Skeletal muscle tissue (tissue), 4 donors: ENCODE data around the gene MS4A4A. TPM values are rescaled to one million over a fixed set of nuclear protein-coding genes. Genes with fewer than 3 reads are reported as not detected.
"Not testable (repeated sequence)": the region's sequence is repeated elsewhere in the genome, so short reads cannot be mapped to it uniquely, and the experiment has no call there.

Experiments
- H3K27ac ChIP-seq: one replicate; pipeline ENCODE4 v1.7.0; 2013; ENCODE audit warnings: mild to moderate bottlenecking, low read depth, low read length, inconsistent platforms
- H3K27me3 ChIP-seq, 3 donors: one replicate each; pipeline ENCODE4 v1.7.0; 2013; ENCODE audit warnings: low read length in 3 of 3; ENCODE audit not compliant: control insufficient read depth in 3 of 3, insufficient read depth in 3 of 3
- H3K36me3 ChIP-seq, 3 donors: one replicate each; pipeline ENCODE4 v1.7.0; 2013; ENCODE audit warnings: low read length in 3 of 3; ENCODE audit not compliant: control insufficient read depth in 3 of 3, insufficient read depth in 3 of 3
- H3K4me1 ChIP-seq, 3 donors: one replicate each; pipeline ENCODE4 v1.7.0; 2013; ENCODE audit warnings: low read length in 3 of 3, mild to moderate bottlenecking in 3 of 3; ENCODE audit not compliant: control insufficient read depth in 3 of 3, insufficient read depth in 3 of 3
- H3K4me3 ChIP-seq, 3 donors: one replicate each; pipeline ENCODE4 v1.7.0; 2013; ENCODE audit warnings: low read length in 3 of 3
- H3K9ac ChIP-seq, 3 donors: one replicate each; pipeline ENCODE4 v1.7.0; 2013; ENCODE audit warnings: low read length in 3 of 3, mild to moderate bottlenecking in 3 of 3, moderate library complexity in 2 of 3, low read depth in 1 of 3
- H3K9me3 ChIP-seq, 3 donors: one replicate each; pipeline ENCODE4 v1.7.0; 2013; ENCODE audit warnings: low read length in 3 of 3; ENCODE audit not compliant: control insufficient read depth in 3 of 3
- total RNA-seq: library from RNA; depleted of rRNA; stranded (reverse); fragments of >200 nt; gene quantifications from one replicate; pipeline ENCODE4 v1.2.3, GENCODE V29; 2014
- donor health status: Osteomylitis.

The MS4A4A gene
- total RNA-seq, 1 donor from 2014 or later, result 11.5 TPM

GRCh38 chr11:60261014-60261413 lies 19.5 kb upstream of the MS4A4A start:
- H3K9me3 ChIP-seq, result no peaks in the 10 kb centered on the region
- H3K36me3 ChIP-seq, result no peaks in the 10 kb centered on the region
- no peak overlapping the region for H3K4me3 ChIP-seq
- no peaks in the 10 kb centered on the region for H3K27me3 ChIP-seq
- H3K4me1 ChIP-seq, result no peaks in the 10 kb centered on the region
- no peak overlapping the region for H3K9ac ChIP-seq
- H3K27ac ChIP-seq, result no peak overlapping the region

DNA sequence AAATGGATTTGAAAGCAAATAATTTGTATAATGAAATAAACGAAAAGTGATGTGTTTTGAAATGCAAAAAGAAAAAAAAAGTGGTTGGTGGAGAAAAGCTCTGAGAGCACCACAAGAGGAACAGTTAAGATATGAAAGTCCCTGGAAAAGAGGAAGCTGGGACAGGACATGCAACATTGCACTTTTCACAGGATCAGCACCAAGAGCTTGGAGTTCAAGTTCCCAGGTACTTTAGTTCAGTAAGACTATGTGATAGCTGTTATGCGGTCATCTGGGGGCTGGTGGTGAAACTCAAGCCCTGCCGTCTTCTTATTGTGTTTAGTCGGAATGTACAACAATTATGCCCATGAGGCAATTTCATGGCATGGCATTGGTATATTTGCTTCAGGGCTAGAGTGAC lies 17.1 kb upstream of the MS4A4A start:
- H3K27ac ChIP-seq, result no peak overlapping the region

GRCh38 chr11:60264644-60265043 lies 15.8 kb upstream of the MS4A4A start:
- Histone ChIP-seq H3K9ac (no peak overlapping the region), H3K27me3 (no peaks in the 10 kb centered on the region), H3K4me3 (no peak overlapping the region)

More for the DNA sequence above, 17.1 kb upstream of the MS4A4A start:
- Histone ChIP-seq H3K9ac (no peak overlapping the region), H3K4me1 (no peaks in the 10 kb centered on the region), H3K27me3 (no peaks in the 10 kb centered on the region), H3K36me3 (no peaks in the 10 kb centered on the region), H3K4me3 (no peak overlapping the region), H3K9me3 (no peaks in the 10 kb centered on the region)

DNA sequence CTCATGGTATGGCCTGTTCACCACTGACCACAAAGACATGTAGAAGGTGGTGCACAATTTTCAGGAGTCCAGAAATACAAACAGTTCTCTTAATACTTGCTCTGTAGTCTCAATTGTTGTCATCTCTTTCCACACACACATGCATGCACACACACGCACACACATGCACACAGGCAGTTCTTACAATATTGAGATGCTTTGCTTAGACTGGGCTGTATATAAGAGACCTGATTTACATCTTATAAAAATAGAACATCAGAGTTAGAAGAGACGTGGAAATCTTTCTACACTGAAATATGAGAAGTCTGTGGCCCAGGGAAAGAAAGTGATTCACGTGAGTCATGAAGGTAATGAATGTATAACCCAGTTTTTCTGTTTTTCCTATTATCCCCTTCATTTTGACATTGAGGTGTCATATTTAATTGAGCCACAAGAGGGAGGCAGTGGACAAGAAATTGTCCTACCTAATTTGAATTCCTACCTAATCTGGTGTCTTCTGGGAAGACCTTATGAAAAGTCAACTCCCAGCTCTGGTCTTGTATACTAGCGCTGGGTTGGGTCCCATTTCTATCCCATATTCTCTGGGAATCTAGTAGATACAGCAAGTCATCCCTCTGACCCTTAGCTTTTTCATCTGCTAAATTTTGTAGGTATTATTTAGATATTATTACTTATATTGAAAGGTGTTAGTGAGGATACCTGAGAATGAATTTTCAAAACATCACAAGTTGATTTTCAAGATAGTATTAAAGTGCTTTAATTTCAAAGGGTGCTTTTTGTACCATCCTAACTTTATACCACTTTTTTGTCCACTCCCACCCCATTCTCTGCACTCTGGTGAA lies 14.9 kb upstream of the MS4A4A start:
- H3K4me3 ChIP-seq, result no peak overlapping the region
- no peaks in the 10 kb centered on the region for H3K36me3 ChIP-seq
- H3K9me3 ChIP-seq, result peaks cover 0 to 2% (median 0%) of the 10 kb centered on the region in 3 donors
- no peaks in the 10 kb centered on the region for H3K4me1 ChIP-seq
- no peak overlapping the region for H3K9ac ChIP-seq
- no peaks in the 10 kb centered on the region for H3K27me3 ChIP-seq
- H3K27ac ChIP-seq, result no peak overlapping the region

More at GRCh38 chr11:60264644-60265043, 15.8 kb upstream of the MS4A4A start:
- H3K36me3 ChIP-seq, result no peaks in the 10 kb centered on the region
- H3K4me1 ChIP-seq, result no peaks in the 10 kb centered on the region
- no peaks in the 10 kb centered on the region for H3K9me3 ChIP-seq
- no peak overlapping the region for H3K27ac ChIP-seq

DNA sequence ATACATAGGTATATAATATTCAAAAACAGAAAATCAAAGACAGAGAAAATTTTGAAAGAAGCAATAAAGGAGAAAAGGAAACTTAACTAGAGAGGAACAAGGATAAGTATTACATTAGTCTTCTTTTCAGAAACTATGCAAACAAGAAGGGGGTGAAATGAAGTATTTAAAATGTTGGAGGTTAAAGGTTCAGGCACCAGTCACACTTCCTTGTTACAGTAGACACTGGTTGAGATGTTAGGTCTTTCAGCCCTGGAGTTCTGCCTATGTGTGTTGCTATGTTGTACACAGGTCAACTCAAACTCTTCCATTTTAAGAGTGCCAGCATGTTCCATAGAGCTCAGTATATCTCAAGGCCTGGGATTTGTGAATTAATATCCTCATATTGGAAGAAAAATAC lies 6.0 kb upstream of the MS4A4A start:
- no peaks in the 10 kb centered on the region for H3K36me3 ChIP-seq
- no peaks in the 10 kb centered on the region for H3K4me1 ChIP-seq
- H3K9ac ChIP-seq, result no peak overlapping the region
- no peak overlapping the region for H3K27ac ChIP-seq
- H3K27me3 ChIP-seq, result no peaks in the 10 kb centered on the region
- peaks cover 0 to 2% (median 0%) of the 10 kb centered on the region in 3 donors for H3K9me3 ChIP-seq
- H3K4me3 ChIP-seq, result no peak overlapping the region

- no peak overlapping the region for H3K27ac ChIP-seq
- no peaks in the 10 kb centered on the region for H3K4me1 ChIP-seq
Observed at GRCh38 chr11:60281485-60281884, 1.0 kb downstream of the MS4A4A start.

GRCh38 chr11:60282286-60282685 lies 1.8 kb downstream of the MS4A4A start:
- no peak overlapping the region for H3K4me3 ChIP-seq
- H3K36me3 ChIP-seq, result no peaks in the 10 kb centered on the region
- no peaks in the 10 kb centered on the region for H3K4me1 ChIP-seq
- H3K27me3 ChIP-seq, result no peaks in the 10 kb centered on the region
- no peak overlapping the region for H3K9ac ChIP-seq
- H3K27ac ChIP-seq, result peak overlapping the region; percentile 36
- no peaks in the 10 kb centered on the region for H3K9me3 ChIP-seq

More at GRCh38 chr11:60281485-60281884, 1.0 kb downstream of the MS4A4A start:
- Histone ChIP-seq H3K9me3 (no peaks in the 10 kb centered on the region), H3K9ac (no peak overlapping the region), H3K27me3 (no peaks in the 10 kb centered on the region), H3K4me3 (peak overlapping the region in 1 of 3 donors; percentile 24), H3K36me3 (no peaks in the 10 kb centered on the region)

DNA sequence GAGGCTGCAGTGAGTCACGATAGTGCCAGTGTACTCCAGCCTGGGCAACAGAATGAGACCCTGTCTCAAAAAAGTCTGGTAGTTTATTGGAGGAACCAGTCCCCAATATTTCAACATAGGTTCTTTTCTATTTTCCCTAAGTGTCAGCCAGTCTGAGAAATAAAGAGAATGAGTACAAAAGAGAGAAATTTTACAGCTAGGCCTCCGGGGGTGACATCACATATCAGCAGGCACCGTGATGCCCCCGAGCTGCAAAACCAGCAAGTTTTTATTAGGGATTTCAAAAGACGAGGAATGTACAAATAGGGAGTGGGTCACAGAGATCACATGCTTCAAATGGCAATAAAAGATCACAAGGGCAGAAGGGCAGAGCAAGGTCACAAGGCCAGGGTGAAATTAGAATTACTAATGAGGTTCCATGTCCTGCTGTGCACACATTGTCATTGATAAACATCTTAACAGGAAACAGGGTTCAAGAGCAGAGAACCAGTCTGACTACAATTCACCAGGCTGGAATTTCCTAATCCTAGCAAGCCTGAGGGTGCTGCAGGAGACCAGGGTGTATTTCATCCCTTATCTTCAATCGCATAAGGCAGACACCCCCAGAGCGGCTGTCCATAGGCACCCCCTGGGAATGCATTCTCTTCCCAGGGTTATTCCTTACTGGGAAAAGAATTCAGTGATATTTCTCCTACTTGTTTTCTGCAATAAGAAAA lies 5.1 kb downstream of the MS4A4A start:
- H3K9me3 ChIP-seq, H3K36me3 ChIP-seq, H3K27me3 ChIP-seq, H3K4me1 ChIP-seq, H3K9ac ChIP-seq, H3K27ac ChIP-seq, H3K4me3 ChIP-seq: not testable (repeated sequence)

DNA sequence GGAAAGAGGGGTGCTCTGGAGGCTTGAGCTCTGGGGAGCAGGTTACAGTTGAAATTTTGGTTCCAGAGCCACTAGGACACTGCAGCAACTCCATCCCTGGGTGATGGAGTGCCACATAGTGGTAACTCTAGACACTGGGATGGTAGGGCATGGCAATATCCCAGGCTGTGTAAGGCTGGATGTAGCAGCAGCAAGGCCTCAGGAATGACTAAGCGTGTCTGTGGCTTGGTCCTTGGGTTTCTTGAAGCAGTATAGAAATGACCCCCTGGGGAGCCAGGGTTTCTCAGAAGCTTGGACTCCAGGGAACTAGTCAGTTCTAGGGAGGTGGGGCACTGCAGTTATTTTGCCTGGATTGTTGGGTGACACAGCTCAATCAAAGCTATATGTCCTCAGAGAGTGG lies 8.1 kb downstream of the MS4A4A start:
- Histone ChIP-seq H3K4me1 (no peaks in the 10 kb centered on the region), H3K36me3 (no peaks in the 10 kb centered on the region)

GRCh38 chr11:60292145-60292544 lies 11.7 kb downstream of the MS4A4A start:
- Histone ChIP-seq H3K4me1 (no peaks in the 10 kb centered on the region), H3K36me3 (no peaks in the 10 kb centered on the region), H3K9ac (no peak overlapping the region), H3K9me3 (peaks cover 0 to 3% (median 2%) of the 10 kb centered on the region in 3 donors), H3K4me3 (no peak overlapping the region), H3K27ac (no peak overlapping the region), H3K27me3 (no peaks in the 10 kb centered on the region)

More for the DNA sequence above, 8.1 kb downstream of the MS4A4A start:
- no peaks in the 10 kb centered on the region for H3K27me3 ChIP-seq
- H3K27ac ChIP-seq, result no peak overlapping the region
- H3K9me3 ChIP-seq, result peaks cover 0 to 3% (median 2%) of the 10 kb centered on the region in 3 donors
- H3K9ac ChIP-seq, result no peak overlapping the region
- H3K4me3 ChIP-seq, result no peak overlapping the region
